Cardiac fibroblast (primary cell): ENCODE measurements around the gene RNF111.

ENCODE experiments used
- DNase-seq, 2 donors: peaks; one replicate each; pipeline versions ENCODE4 v3.0.0 to v3.0.0-alpha.2; 2010; ENCODE audit warnings: low read depth in 2 of 2
- H3K4me3 ChIP-seq, 2 donors: replicated peaks in 1 of 2; 1 replicate in 1 of 2; 2 replicates in 1 of 2; pipeline ENCODE4 v1.5.1; 2011; ENCODE audit warnings: low read depth in 2 of 2, low read length in 2 of 2, mild to moderate bottlenecking in 2 of 2, moderate library complexity in 1 of 2
- TF ChIP-seq, protein P1 (sequence below): IDR thresholded peaks from one replicate; pipeline ENCODE4 v1.5.1; 2011; ENCODE audit warnings: low read depth, mild to moderate bottlenecking, low read length, inconsistent platforms

RNF111 gene

DNA sequence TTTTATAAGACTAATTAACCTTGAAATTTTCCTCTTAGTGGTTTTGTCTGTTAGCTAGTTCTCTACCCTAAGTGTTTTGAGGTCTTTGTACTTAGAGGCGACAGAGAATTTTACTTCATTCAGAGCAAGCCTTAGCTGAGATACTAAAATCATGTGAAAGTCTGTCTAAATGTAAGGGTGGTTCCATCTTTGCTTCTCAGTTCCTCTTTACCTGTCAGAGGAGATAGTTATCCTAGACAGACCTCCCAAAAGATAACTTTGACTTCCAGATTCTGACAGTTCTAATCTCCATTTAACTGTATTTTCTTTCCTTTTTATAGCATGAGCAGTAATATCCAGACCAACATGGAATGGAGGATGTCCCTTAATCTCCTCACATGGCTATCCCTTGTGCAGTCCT, 34.7 kb downstream of the RNF111 start:
- TF ChIP-seq, protein P1, sequence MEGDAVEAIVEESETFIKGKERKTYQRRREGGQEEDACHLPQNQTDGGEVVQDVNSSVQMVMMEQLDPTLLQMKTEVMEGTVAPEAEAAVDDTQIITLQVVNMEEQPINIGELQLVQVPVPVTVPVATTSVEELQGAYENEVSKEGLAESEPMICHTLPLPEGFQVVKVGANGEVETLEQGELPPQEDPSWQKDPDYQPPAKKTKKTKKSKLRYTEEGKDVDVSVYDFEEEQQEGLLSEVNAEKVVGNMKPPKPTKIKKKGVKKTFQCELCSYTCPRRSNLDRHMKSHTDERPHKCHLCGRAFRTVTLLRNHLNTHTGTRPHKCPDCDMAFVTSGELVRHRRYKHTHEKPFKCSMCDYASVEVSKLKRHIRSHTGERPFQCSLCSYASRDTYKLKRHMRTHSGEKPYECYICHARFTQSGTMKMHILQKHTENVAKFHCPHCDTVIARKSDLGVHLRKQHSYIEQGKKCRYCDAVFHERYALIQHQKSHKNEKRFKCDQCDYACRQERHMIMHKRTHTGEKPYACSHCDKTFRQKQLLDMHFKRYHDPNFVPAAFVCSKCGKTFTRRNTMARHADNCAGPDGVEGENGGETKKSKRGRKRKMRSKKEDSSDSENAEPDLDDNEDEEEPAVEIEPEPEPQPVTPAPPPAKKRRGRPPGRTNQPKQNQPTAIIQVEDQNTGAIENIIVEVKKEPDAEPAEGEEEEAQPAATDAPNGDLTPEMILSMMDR: no peak
- no peak for DNase-seq
- no peak overlapping the region for H3K4me3 ChIP-seq

DNA sequence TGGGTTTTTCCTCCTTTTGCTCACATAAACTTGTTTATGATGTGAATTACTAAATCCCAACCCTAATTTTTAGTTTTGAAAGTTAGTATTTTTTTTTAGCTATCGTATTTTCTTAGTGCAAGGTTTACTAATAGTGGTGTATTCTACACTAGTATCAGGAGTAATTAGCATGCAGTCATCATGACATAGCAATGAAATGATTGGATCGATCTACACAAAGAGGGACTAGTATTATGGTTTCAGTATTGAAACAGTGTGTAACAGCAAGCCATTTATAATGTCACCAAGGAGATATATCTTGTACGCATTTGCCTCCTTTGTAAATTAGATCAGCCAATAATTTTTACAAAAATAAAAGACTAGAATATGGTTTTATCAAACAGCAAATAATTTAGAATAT, 38.7 kb downstream of the RNF111 start:
- TF ChIP-seq, protein P1: no peak
- DNase-seq: no peak
- no peak overlapping the region for H3K4me3 ChIP-seq

DNA sequence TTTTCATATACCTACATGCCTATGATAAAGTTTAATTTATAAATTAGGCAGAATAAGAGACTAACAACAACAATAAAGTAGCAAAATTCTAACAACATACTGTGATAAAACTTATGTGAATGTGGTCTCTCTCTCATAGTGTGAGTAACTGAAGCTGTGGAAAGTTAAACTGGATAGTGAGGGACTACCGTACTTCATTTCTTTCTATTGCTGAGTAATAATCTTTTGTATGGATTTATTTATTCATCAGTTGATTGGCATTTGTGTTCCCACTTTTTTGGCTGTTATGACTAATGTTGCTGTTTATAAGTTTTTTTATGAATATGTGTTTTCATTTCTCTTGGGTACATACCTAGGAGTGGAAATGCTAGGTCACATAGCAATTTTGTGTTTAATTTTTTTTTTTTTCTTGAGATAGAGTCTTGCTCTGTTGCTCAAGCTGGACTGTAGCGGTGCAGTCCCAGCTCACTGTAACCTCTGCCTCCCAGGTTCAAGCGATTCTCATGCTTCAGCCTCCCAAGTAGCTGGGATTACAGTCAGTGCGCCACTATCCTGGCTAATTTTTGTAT, 41.0 kb downstream of the RNF111 start:
- DNase-seq: peak in 1 of 2 donors; percentile 37
- no peak overlapping the region for H3K4me3 ChIP-seq

DNA sequence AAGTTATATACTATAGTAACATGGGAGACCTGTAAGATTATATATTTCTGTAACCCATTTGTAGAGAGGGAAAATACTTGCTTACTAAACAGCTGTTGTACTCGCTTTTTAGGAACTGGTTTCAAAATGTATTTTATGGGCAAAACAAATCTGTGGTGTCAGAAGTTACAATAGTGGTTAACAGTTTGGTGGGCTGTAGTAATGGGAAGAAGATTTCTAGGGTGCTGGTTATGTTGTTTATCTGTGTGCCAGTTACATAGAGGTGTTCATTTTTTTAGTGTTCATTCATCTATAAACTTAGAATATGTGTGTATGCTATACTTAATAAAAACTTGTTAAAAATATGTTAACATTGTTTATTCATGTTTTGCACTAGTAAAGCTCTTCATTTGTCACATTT, 42.1 kb downstream of the RNF111 start:
- TF ChIP-seq, protein P1: no peak
- DNase-seq: no peak
- no peak overlapping the region for H3K4me3 ChIP-seq

More for the DNA sequence above, 41.0 kb downstream of the RNF111 start:
- TF ChIP-seq, protein P1: no peak

DNA sequence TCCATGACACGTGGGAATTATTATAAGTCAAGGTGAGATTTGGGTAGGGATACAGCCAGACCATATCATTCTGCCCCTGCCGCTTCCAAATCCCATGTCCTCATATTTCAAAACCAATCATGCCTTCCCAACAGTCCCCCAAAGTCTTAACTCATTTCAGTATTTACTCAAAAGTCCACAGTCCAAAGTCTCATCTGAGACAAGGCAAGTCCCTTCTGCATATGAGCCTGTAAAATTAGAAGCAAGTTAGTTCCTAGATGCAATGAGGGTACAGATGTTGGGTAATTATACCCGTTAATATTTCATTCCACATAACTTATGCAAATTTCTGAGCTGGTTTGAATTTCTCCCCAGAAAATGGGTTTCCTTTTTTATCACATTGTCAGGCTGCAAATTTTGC, 47.7 kb downstream of the RNF111 start:
- DNase-seq: no peak
- TF ChIP-seq, protein P1: no peak
- H3K4me3 ChIP-seq: no peak overlapping the region

DNA sequence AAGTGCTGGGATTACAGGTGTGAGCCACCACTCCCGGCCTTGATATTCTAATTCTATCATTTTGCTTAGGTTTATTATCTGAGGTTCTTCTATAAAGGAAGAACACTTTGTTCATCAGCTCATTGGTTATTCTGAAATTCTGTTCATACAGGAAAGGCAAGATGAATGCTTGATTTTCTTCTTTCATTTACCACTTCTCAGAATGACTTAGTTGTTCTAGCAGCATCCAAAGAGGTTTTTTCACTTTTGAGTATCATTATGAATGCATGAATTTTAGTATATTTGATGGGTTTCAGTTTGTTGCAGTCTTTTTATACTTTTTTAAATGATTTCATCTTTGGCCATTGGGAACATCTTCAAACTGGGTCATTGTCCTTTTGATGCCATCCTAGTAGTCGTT, 51.8 kb downstream of the RNF111 start:
- no peak overlapping the region for H3K4me3 ChIP-seq
- TF ChIP-seq, protein P1: no peak
- DNase-seq: no peak

DNA sequence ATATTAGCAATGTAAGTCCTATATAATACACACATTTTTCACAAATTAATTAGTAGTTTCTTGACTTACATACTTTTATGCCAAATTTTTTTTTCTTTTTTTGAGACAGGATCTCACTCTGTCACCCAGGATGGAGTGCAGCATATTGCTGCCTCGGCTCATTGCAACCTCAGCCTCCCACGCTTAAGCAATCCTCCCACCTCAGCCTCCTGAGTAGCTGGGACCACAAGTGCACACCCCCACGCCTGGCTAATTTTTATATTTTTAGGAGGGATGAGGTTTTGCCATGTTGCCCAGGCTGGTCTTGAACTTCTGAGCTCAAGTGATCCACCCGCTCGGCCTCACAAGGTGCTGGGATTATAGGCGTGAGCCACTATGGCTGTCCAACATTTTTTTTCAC, 54.6 kb downstream of the RNF111 start:
- TF ChIP-seq, protein P1: no peak
- no peak for DNase-seq
- no peak overlapping the region for H3K4me3 ChIP-seq
